ENCODE data around the gene KRTAP13-2. TPM values are rescaled to one million over a fixed set of nuclear protein-coding genes. Genes with fewer than 3 reads are reported as not detected.

Gene KRTAP13-2
- total and polyA plus RNA-seq, 12 donors = 0.41 TPM; not detected in 11

DNA sequence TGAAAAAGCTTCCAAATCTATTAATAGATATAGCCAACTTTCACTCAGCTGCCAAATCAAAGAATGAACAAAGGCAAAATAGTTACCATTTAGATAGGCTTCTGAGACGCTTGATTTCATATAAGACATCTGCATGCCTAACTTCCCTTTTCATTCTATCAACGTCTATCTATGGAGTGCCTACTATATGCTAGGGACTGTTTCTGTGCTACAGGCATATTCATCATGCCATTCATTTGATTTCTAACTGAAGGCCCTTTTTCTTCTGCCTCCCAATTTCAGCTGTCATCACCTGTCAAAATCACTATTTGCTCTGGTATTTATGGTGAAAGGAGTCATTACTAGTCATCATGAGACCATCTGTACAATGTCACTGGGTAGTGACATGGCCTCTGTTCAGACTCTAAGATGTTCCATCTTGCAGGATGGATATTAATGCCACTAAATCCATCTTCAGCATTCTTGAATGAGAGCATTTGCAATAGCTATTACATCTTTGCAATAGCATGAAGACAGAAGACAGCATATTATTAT lies 19.5 kb upstream of the KRTAP13-2 start:
- TF ChIP-seq, protein P1, sequence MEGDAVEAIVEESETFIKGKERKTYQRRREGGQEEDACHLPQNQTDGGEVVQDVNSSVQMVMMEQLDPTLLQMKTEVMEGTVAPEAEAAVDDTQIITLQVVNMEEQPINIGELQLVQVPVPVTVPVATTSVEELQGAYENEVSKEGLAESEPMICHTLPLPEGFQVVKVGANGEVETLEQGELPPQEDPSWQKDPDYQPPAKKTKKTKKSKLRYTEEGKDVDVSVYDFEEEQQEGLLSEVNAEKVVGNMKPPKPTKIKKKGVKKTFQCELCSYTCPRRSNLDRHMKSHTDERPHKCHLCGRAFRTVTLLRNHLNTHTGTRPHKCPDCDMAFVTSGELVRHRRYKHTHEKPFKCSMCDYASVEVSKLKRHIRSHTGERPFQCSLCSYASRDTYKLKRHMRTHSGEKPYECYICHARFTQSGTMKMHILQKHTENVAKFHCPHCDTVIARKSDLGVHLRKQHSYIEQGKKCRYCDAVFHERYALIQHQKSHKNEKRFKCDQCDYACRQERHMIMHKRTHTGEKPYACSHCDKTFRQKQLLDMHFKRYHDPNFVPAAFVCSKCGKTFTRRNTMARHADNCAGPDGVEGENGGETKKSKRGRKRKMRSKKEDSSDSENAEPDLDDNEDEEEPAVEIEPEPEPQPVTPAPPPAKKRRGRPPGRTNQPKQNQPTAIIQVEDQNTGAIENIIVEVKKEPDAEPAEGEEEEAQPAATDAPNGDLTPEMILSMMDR (IDR thresholded peaks at IDR 0.05) = no peak
- TF ChIP-seq POLR2A (IDR thresholded peaks at IDR 0.05) = no peak
- no peaks in the 10 kb centered on the region for H3K9me3 ChIP-seq (replicated peaks in 1 of 3)
- no peaks in the 10 kb centered on the region for H3K36me3 ChIP-seq (replicated peaks in 1 of 2)
- no peaks in the 10 kb centered on the region for H3K27me3 ChIP-seq
- no peak for DNase-seq
- H3K4me1 ChIP-seq (replicated peaks in 1 of 2) = no peaks in the 10 kb centered on the region
- no peak overlapping the region for H3K27ac ChIP-seq
- H3K4me3 ChIP-seq = no peak overlapping the region
- intact Hi-C loops (cut with DNase I) = no loop called here
- WGBS, 4 donors = 40 to 58% (median 47%) methylated on average over 2 of the region's 2 CpGs

DNA sequence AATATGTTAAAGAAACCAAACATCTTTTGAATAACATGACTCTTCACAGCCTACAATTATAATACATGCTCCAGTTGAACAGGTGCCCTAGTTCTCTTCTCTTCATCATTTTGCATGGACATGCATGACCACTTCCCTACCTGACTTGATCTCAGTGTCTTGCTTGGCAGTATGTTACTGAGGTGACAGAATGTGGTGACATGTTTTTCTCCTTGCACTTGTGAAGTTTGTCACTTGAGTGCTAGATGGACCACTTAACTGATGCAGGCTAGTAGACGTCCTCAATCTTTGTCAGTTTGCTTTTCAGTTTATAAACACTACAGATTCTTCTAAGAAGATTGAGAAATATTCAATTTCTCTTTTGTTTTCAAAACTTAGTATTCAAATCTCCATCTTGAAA lies 10.1 kb upstream of the KRTAP13-2 start:
- no peaks in the 10 kb centered on the region for H3K4me1 ChIP-seq (replicated peaks in 1 of 2)
- intact Hi-C loops (cut with DNase I) = no loop called here
- no peaks in the 10 kb centered on the region for H3K9me3 ChIP-seq (replicated peaks in 1 of 3)
- no peaks in the 10 kb centered on the region for H3K27me3 ChIP-seq
- no peak overlapping the region for H3K4me3 ChIP-seq
- no peak overlapping the region for H3K27ac ChIP-seq
- no peak for TF ChIP-seq POLR2A (IDR thresholded peaks at IDR 0.05)
- TF ChIP-seq, protein P1 (IDR thresholded peaks at IDR 0.05) = no peak
- H3K36me3 ChIP-seq (replicated peaks in 1 of 2) = no peaks in the 10 kb centered on the region
- DNase-seq = no peak
- 26 to 46% (median 37%) methylated on average over 1 of the region's 1 CpG for WGBS, 4 donors

DNA sequence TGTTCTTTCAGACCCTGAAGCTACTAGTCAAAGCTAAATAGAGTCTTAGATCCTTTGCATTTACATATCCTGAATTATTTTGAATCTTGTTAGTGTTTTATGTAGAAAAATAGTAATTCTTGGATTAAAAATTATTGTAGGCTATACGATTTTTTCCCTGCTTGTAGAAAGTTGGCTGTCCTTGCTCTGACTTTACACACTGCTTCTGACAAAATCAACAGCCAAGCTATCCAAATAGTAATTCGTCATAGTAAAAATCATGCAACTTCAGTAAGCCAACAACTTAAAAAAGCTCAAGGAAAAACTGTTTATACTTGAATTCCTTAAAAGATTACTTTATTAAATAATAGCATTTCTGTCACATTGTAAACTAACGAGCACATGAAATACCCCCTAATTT lies 16.2 kb downstream of the KRTAP13-2 start:
- intact Hi-C loops (cut with DNase I) = no loop called here
- no peak overlapping the region for H3K4me3 ChIP-seq
- H3K27ac ChIP-seq = no peak overlapping the region
- no peaks in the 10 kb centered on the region for H3K4me1 ChIP-seq (replicated peaks in 1 of 2)
- no peaks in the 10 kb centered on the region for H3K36me3 ChIP-seq (replicated peaks in 1 of 2)
- H3K9me3 ChIP-seq (replicated peaks in 1 of 3) = no peaks in the 10 kb centered on the region
- DNase-seq = no peak
- no peaks in the 10 kb centered on the region for H3K27me3 ChIP-seq
- 31 to 52% (median 40%) methylated on average over 3 of the region's 3 CpGs for WGBS, 4 donors
- no peak for TF ChIP-seq POLR2A (IDR thresholded peaks at IDR 0.05)
- TF ChIP-seq, protein P1 (IDR thresholded peaks at IDR 0.05) = no peak

DNA sequence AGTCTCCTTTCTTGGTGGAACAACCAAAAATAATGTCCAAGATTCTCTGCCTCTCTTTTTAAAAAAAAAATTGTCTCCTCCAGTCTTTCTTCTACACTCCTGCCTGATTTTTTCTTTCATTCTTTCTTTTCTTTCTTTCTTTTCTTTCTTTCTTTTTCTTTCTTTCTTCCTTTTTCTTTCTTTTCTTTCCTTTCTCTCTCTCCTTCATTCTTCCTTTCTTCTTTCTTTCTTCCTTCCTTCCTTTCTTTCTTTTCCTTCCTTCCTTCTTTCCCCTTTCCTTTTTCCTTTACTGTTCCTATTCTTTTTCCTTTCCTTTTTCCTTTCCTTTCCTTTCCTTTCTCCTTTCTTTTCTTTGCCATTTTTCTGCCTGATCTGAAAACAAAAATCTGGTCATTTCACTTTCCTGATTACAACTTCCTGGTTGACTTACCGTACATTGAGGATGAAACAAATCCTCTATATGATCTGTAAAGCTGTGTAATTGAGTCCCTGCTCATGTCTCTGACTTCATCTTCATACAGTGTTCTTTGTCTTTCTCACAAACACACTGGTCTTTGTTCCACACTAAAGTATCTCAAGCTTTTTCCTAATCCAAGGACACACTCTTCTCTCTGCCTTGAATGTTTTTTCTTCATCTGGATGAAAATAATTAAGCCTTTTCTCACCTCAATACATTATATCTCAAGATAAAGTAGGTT lies 17.6 kb downstream of the KRTAP13-2 start:
- WGBS, 4 donors = 66 to 78% (median 74%) methylated on average over 1 of the region's 1 CpG
- H3K4me3 ChIP-seq = no peak overlapping the region
- TF ChIP-seq, protein P1 (IDR thresholded peaks at IDR 0.05) = no peak
- TF ChIP-seq POLR2A (IDR thresholded peaks at IDR 0.05) = no peak
- DNase-seq = no peak
- no peaks in the 10 kb centered on the region for H3K4me1 ChIP-seq (replicated peaks in 1 of 2)
- H3K36me3 ChIP-seq (replicated peaks in 1 of 2) = no peaks in the 10 kb centered on the region
- no peaks in the 10 kb centered on the region for H3K27me3 ChIP-seq
- H3K27ac ChIP-seq = no peak overlapping the region
- intact Hi-C loops (cut with DNase I) = no loop called here
- no peaks in the 10 kb centered on the region for H3K9me3 ChIP-seq (replicated peaks in 1 of 3)

Measured in adrenal gland (tissue), 12 donors.